Loucy (cell line): ENCODE measurements around the gene PDIK1L.
A peak's percentile ranks its signal among the peaks of the same experiment; 100 is the strongest.

Experiments
- H2AFZ ChIP-seq: fragments of 200-600 bp; sonication (generic); 2 replicates; pipeline ENCODE4 v1.6.0; 2016; ENCODE audit warnings: antibody characterized with exemption, mild to moderate bottlenecking, low read length, moderate library complexity
- H3F3A ChIP-seq: fragments of 200-600 bp; 2 replicates; pipeline ENCODE4 v1.6.0; 2016; ENCODE audit warnings: antibody characterized with exemption, low read depth, mild to moderate bottlenecking
- H3K27me3 ChIP-seq: fragments of 200-600 bp; sonication (generic); 2 replicates; pipeline ENCODE4 v1.6.1; 2014; ENCODE audit warnings: low read length, mild to moderate bottlenecking; ENCODE audit not compliant: insufficient read depth, poor library complexity, severe bottlenecking
- H3K36me3 ChIP-seq: fragments of 200-600 bp; sonication (generic); 2 replicates; pipeline ENCODE4 v1.6.1; 2016; ENCODE audit warnings: low read length; ENCODE audit not compliant: insufficient read depth
- H3K4me1 ChIP-seq: fragments of 200-600 bp; sonication (generic); 2 replicates; pipeline ENCODE4 v1.5.1; 2014; ENCODE audit warnings: low read length, mild to moderate bottlenecking; ENCODE audit not compliant: insufficient read depth, poor library complexity, severe bottlenecking
- H3K4me2 ChIP-seq: fragments of 200-600 bp; sonication (generic); 2 replicates; pipeline ENCODE4 v1.6.0; 2014; ENCODE audit warnings: antibody characterized with exemption, low read length, low read depth, mild to moderate bottlenecking; ENCODE audit not compliant: poor library complexity, severe bottlenecking
- H3K4me3 ChIP-seq: fragments of 200-600 bp; sonication (generic); 2 replicates; pipeline ENCODE4 v1.5.1; 2014; ENCODE audit warnings: low read length, mild to moderate bottlenecking, mixed read lengths; ENCODE audit not compliant: poor library complexity, severe bottlenecking
- H3K79me2 ChIP-seq: fragments of 200-600 bp; sonication (generic); 2 replicates; pipeline ENCODE4 v1.6.1; 2014; ENCODE audit warnings: low read length; ENCODE audit not compliant: insufficient read depth
- H3K9ac ChIP-seq: fragments of 200-600 bp; sonication (generic); 2 replicates; pipeline ENCODE4 v1.6.0; 2014; ENCODE audit warnings: mild to moderate bottlenecking, low read depth, low read length, moderate library complexity; ENCODE audit not compliant: poor library complexity, severe bottlenecking
- H3K9me2 ChIP-seq: fragments of 200-600 bp; sonication (generic); replicated peaks from 2 replicates; pipeline ENCODE4 v1.6.1; 2016; ENCODE audit warnings: low read depth, low read length, mixed read lengths
- H3K9me3 ChIP-seq: fragments of 200-600 bp; sonication (generic); 2 replicates; pipeline ENCODE4 v1.6.1; 2014; ENCODE audit warnings: mild to moderate bottlenecking, antibody characterized with exemption, low read length, low read depth; ENCODE audit not compliant: insufficient read depth
- H4K20me1 ChIP-seq: fragments of 200-600 bp; sonication (generic); 2 replicates; pipeline ENCODE4 v1.6.0; 2014; ENCODE audit warnings: antibody characterized with exemption, low read length, mild to moderate bottlenecking; ENCODE audit not compliant: insufficient read depth, poor library complexity, severe bottlenecking
- CTCF ChIP-seq: fragments of 200-600 bp; sonication (generic); conservative IDR thresholded peaks from 2 replicates; pipeline ENCODE4 v1.5.1; 2014; ENCODE audit warnings: mild to moderate bottlenecking, antibody characterized with exemption, low read length
- EZH2phosphoT487 ChIP-seq: fragments of 200-600 bp; IDR thresholded peaks from 2 replicates; pipeline ENCODE4 v1.6.1; 2018; ENCODE audit warnings: antibody characterized with exemption, mild to moderate bottlenecking, moderate library complexity, borderline replicate concordance

PDIK1L gene

GRCh38 chr1:26110731-26111529, 694 bp upstream of the PDIK1L start:
- peaks cover 54% of the 10 kb centered on the region for H3K79me2 ChIP-seq

GRCh38 chr1:26112407-26112775, 767 bp downstream of the PDIK1L start:
- peaks cover 66% of the 10 kb centered on the region for H3K79me2 ChIP-seq
- peak overlapping the region; percentile 89 for H3K9ac ChIP-seq
- peaks cover 9% of the 10 kb centered on the region for H4K20me1 ChIP-seq
- H3K36me3 ChIP-seq, result peaks cover 16% of the 10 kb centered on the region; the same call in 1 of the 2 replicates
- H3K4me2 ChIP-seq, result peak overlapping the region; percentile 99
- peaks cover 31% of the 10 kb centered on the region for H3K4me1 ChIP-seq
- H3K9me2 ChIP-seq, result no peaks in the 10 kb centered on the region
- no peaks in the 10 kb centered on the region for H3K27me3 ChIP-seq
- no peaks in the 10 kb centered on the region for H3F3A ChIP-seq
- H3K9me3 ChIP-seq, result no peaks in the 10 kb centered on the region
- TF ChIP-seq CTCF (no peak), EZH2phosphoT487 (no peak)
- 0 out of 2 replicates have a peak overlapping the region, but pooled peaks have one; percentile 68 for H2AFZ ChIP-seq
- peak overlapping the region; percentile 85 for H3K4me3 ChIP-seq

More at GRCh38 chr1:26110731-26111529, 694 bp upstream of the PDIK1L start:
- no peaks in the 10 kb centered on the region for H3K9me2 ChIP-seq
- H4K20me1 ChIP-seq, result peaks cover 9% of the 10 kb centered on the region
- no peaks in the 10 kb centered on the region for H3F3A ChIP-seq
- no peaks in the 10 kb centered on the region for H3K9me3 ChIP-seq
- H3K4me3 ChIP-seq, result peak overlapping the region; percentile 85
- peak overlapping the region; percentile 84 for H2AFZ ChIP-seq
- H3K27me3 ChIP-seq, result no peaks in the 10 kb centered on the region
- peak overlapping the region; percentile 87 for H3K4me2 ChIP-seq
- H3K9ac ChIP-seq, result peak overlapping the region; percentile 89
- no peak for TF ChIP-seq CTCF
- no peak for TF ChIP-seq EZH2phosphoT487
- H3K4me1 ChIP-seq, result peaks cover 31% of the 10 kb centered on the region
- peaks cover 10% of the 10 kb centered on the region; the same call in 1 of the 2 replicates for H3K36me3 ChIP-seq

- peaks cover 27% of the 10 kb centered on the region; the same call in 1 of the 2 replicates for H3K36me3 ChIP-seq
- no peaks in the 10 kb centered on the region for H3F3A ChIP-seq
- peak overlapping the region; percentile 99 for H3K4me2 ChIP-seq
Measured at GRCh38 chr1:26114165-26114927, 2.7 kb downstream of the PDIK1L start.

More at GRCh38 chr1:26114165-26114927, 2.7 kb downstream of the PDIK1L start:
- peaks cover 9% of the 10 kb centered on the region for H4K20me1 ChIP-seq
- no peaks in the 10 kb centered on the region for H3K9me3 ChIP-seq
- peaks cover 39% of the 10 kb centered on the region for H3K4me1 ChIP-seq
- no peaks in the 10 kb centered on the region for H3K27me3 ChIP-seq
- peaks cover 85% of the 10 kb centered on the region for H3K79me2 ChIP-seq
- H3K4me3 ChIP-seq, result peak overlapping the region; percentile 42
- TF ChIP-seq CTCF (no peak), EZH2phosphoT487 (no peak)
- no peak overlapping the region for H2AFZ ChIP-seq
- peak overlapping the region; percentile 89 for H3K9ac ChIP-seq
- no peaks in the 10 kb centered on the region for H3K9me2 ChIP-seq
